PC-9 (cell line): ENCODE results near the gene SAXO2.
"Not testable (repeated sequence)": the region's sequence is repeated elsewhere in the genome, so short reads cannot be mapped to it uniquely, and the experiment has no call there.

ENCODE experiments used
- EZH2 ChIP-seq: fragments of 200-600 bp; sonication (generic); IDR thresholded peaks from 2 replicates; pipeline ENCODE4 v1.8.0; 2017; ENCODE audit warnings: antibody characterized with exemption, low read depth
- TF ChIP-seq, protein P1 (sequence below): fragments of 200-600 bp; sonication (generic); conservative IDR thresholded peaks from 2 replicates; pipeline ENCODE4 v1.6.1; 2017; ENCODE audit warnings: mixed run types, antibody characterized with exemption, mild to moderate bottlenecking, moderate library complexity

DNA sequence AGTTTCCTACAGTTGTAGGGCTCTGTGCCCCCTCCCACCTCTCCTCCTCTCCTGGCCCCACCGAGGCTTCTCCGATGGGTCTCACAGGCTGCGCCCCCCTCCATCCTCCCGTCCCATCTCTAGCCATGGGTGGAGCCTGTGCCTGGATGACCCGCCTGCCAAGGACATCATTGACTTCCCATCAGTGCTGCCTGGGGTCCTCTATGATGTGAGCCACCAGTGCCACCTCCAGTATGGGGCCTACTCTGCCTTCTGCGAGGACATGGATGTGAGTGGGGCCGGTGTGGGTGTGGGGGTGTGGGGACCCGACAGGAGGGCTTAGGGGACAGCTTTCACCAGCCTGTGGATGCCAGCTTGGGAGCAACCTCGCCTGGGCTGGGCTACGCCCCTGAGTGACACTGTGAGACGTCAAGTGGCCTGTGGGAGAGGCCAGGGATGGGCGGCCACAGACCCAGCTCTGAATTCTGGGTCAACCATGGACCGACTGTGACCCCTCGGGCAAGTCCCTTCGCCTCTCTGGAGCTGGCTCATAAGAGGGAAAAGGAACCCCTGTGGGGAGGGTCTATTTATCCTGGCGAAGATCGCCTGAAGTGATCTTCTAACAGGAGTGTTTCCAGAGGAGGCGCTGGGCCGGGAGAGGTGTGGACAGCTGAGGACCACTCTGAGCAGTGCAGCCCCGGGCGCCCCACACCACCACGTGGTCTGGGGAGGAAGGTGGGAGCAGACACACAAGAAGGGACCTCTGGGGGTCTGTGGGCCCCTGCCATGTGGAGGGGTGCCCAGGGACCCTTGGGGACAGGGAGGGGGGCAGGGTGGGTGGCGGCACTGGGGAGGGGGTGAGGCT, 53.9 kb downstream of the SAXO2 start:
- TF ChIP-seq, protein P1, sequence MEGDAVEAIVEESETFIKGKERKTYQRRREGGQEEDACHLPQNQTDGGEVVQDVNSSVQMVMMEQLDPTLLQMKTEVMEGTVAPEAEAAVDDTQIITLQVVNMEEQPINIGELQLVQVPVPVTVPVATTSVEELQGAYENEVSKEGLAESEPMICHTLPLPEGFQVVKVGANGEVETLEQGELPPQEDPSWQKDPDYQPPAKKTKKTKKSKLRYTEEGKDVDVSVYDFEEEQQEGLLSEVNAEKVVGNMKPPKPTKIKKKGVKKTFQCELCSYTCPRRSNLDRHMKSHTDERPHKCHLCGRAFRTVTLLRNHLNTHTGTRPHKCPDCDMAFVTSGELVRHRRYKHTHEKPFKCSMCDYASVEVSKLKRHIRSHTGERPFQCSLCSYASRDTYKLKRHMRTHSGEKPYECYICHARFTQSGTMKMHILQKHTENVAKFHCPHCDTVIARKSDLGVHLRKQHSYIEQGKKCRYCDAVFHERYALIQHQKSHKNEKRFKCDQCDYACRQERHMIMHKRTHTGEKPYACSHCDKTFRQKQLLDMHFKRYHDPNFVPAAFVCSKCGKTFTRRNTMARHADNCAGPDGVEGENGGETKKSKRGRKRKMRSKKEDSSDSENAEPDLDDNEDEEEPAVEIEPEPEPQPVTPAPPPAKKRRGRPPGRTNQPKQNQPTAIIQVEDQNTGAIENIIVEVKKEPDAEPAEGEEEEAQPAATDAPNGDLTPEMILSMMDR: not testable (repeated sequence)
- TF ChIP-seq EZH2: not testable (repeated sequence)
